Activated naive CD4-positive, alpha-beta T cell treated with anti-CD3 and anti-CD28 coated beads, Interleukin-2, amount 50 U/mL, for 24 hours (primary cell): Measurements from ENCODE around the gene RAB15.

Experiments
- H3K27ac Mint-ChIP-seq: one replicate; pipeline ENCODE4 v1.8.0; 2021; ENCODE audit warnings: mild to moderate bottlenecking, mixed read lengths
- H3K27me3 Mint-ChIP-seq: one replicate; pipeline ENCODE4 v1.8.0; 2021; ENCODE audit warnings: mixed read lengths
- H3K36me3 Mint-ChIP-seq: one replicate; pipeline ENCODE4 v1.8.0; 2021; ENCODE audit warnings: mixed read lengths
- H3K4me1 Mint-ChIP-seq: one replicate; pipeline ENCODE4 v1.8.0; 2021; ENCODE audit warnings: mixed read lengths
- H3K4me3 Mint-ChIP-seq: one replicate; pipeline ENCODE4 v1.8.0; 2021; ENCODE audit warnings: mild to moderate bottlenecking, mixed read lengths
- H3K9me3 Mint-ChIP-seq: one replicate; pipeline ENCODE4 v1.8.0; 2021; ENCODE audit warnings: mixed read lengths

Gene RAB15

GRCh38 chr14:64997108-64997794, 25.1 kb upstream of the RAB15 start:
- Mint-ChIP-seq H3K27ac (no peak overlapping the region), H3K4me3 (no peak overlapping the region), H3K4me1 (peaks cover 24% of the 10 kb centered on the region), H3K36me3 (peaks cover 8% of the 10 kb centered on the region), H3K27me3 (no peaks in the 10 kb centered on the region), H3K9me3 (no peaks in the 10 kb centered on the region)

- Mint-ChIP-seq H3K4me1 (peaks cover 30% of the 10 kb centered on the region), H3K27ac (no peak overlapping the region), H3K36me3 (peaks cover 6% of the 10 kb centered on the region), H3K9me3 (no peaks in the 10 kb centered on the region), H3K4me3 (no peak overlapping the region), H3K27me3 (no peaks in the 10 kb centered on the region)
Measured at GRCh38 chr14:64995291-64995690, 23.2 kb upstream of the RAB15 start.

DNA sequence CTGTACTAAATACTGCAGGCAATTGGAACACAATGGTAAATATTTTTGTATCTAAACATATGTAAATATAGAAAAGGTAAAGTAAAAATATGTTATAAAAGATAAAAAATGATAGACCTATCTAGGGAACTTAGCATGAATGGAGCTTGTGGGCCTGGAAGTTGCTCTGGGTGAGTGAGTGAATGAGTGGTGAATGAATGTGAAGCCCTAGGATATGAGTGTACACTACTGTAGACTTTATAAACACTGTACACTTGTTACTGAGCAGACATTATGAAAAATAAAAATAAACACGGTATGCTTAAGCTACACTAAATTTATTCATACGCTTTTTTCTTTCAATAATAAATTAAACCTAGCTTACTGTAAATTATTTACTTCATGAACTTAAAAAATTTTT, 22.4 kb upstream of the RAB15 start:
- Mint-ChIP-seq H3K36me3 (peaks cover 6% of the 10 kb centered on the region), H3K27me3 (no peaks in the 10 kb centered on the region), H3K4me1 (peaks cover 38% of the 10 kb centered on the region), H3K27ac (no peak overlapping the region), H3K4me3 (no peak overlapping the region), H3K9me3 (no peaks in the 10 kb centered on the region)

GRCh38 chr14:64993266-64993930, 21.3 kb upstream of the RAB15 start:
- Mint-ChIP-seq H3K27me3 (no peaks in the 10 kb centered on the region), H3K36me3 (peaks cover 6% of the 10 kb centered on the region), H3K9me3 (no peaks in the 10 kb centered on the region), H3K4me1 (peaks cover 40% of the 10 kb centered on the region), H3K4me3 (no peak overlapping the region), H3K27ac (no peak overlapping the region)

DNA sequence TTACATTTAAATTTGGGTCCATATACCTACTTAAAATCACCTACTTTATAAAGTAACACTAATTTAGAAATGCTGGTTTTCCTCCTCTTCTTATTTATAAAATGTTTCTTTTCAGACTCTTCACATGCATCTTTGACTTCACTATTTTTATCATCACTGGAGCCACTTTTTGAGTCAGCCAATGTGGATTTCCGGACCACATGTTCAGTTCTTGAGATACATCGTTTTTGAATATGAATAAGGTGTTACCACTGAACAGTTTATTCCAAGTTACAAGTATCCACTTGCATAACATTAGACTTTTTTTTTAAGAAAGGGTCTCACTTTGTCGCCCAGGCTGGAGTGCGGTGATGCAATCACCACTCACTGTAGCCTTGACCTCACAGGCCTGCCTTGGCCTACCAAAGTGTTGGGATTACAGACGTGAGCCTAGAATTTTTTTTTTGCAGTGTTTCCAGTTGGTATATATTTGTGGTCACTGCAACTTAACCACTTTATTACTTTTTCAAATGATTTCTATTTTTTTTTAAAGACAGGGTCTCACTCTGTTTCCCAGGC, 20.3 kb upstream of the RAB15 start:
- peaks cover 41% of the 10 kb centered on the region for H3K4me1 Mint-ChIP-seq
- H3K4me3 Mint-ChIP-seq, result no peak overlapping the region
- no peaks in the 10 kb centered on the region for H3K9me3 Mint-ChIP-seq
- H3K36me3 Mint-ChIP-seq, result peaks cover 6% of the 10 kb centered on the region
- no peaks in the 10 kb centered on the region for H3K27me3 Mint-ChIP-seq
- H3K27ac Mint-ChIP-seq, result no peak overlapping the region

DNA sequence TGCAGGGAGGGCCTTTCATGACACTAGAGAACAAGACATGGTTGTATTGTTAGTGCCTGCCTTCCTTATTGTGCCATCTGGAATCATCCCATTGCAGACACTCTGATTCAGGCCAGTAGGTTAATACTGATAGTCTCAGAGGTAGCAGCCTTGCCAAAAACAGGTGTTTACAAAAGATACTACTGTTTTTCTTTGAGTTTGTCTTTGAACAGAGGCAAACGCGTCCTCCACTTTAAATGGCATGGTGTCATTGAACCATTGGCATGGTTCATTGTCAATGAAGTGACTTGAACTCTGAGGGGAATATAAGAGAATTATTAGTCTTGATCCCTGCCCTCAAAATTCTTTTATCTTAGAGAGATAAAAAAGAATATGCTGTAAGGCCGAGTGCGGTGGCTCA, 18.8 kb upstream of the RAB15 start:
- H3K4me1 Mint-ChIP-seq, result peaks cover 53% of the 10 kb centered on the region
- no peak overlapping the region for H3K27ac Mint-ChIP-seq
- H3K4me3 Mint-ChIP-seq, result no peak overlapping the region
- no peaks in the 10 kb centered on the region for H3K27me3 Mint-ChIP-seq
- H3K9me3 Mint-ChIP-seq, result no peaks in the 10 kb centered on the region
- peaks cover 3% of the 10 kb centered on the region for H3K36me3 Mint-ChIP-seq

DNA sequence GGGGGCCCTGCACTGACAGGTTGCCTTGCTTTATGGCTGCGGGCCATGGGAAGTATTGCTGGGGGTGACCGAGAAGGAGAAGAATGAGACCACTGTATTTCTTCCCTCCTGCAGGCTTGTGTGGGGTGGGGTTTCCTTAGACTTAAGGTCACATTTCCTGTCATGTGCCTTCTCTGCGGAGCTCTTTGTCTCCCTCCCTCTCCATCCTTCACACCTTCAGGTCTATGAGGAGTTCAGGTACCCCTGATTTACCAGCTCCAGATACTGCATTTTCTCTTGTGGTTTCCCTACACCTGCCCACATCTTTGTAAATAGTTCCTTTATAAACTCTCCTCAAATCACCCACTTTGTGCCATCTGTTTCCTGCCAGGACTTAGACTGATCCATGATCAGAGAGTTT, 18.2 kb upstream of the RAB15 start:
- Mint-ChIP-seq H3K27ac (peak overlapping the region; percentile 26), H3K9me3 (no peaks in the 10 kb centered on the region), H3K4me3 (no peak overlapping the region), H3K36me3 (peaks cover 3% of the 10 kb centered on the region), H3K4me1 (peaks cover 55% of the 10 kb centered on the region), H3K27me3 (no peaks in the 10 kb centered on the region)

- no peaks in the 10 kb centered on the region for H3K27me3 Mint-ChIP-seq
Measured at GRCh38 chr14:64987438-64987767, 15.3 kb upstream of the RAB15 start.

GRCh38 chr14:64986648-64987437, 14.7 kb upstream of the RAB15 start, which contains the start of gene FNTB:
FNTB (plus strand) TSS chr14:64986895; CDS start chr14:64986954, 59 bp downstream.
- Mint-ChIP-seq H3K27me3 (no peaks in the 10 kb centered on the region), H3K36me3 (no peaks in the 10 kb centered on the region), H3K4me3 (peak within 1 kb of the TSS; percentile 93), H3K27ac (peak within 1 kb of the TSS; percentile 99), H3K4me1 (peaks cover 54% of the 10 kb centered on the region), H3K9me3 (no peaks in the 10 kb centered on the region)

More at GRCh38 chr14:64987438-64987767, 15.3 kb upstream of the RAB15 start:
- no peaks in the 10 kb centered on the region for H3K36me3 Mint-ChIP-seq
- H3K9me3 Mint-ChIP-seq, result no peaks in the 10 kb centered on the region
- H3K27ac Mint-ChIP-seq, result peak overlapping the region; percentile 99
- H3K4me3 Mint-ChIP-seq, result peak overlapping the region; percentile 93
- peaks cover 58% of the 10 kb centered on the region for H3K4me1 Mint-ChIP-seq

GRCh38 chr14:64983439-64984310, 11.5 kb upstream of the RAB15 start:
- Mint-ChIP-seq H3K36me3 (no peaks in the 10 kb centered on the region), H3K4me1 (peaks cover 31% of the 10 kb centered on the region), H3K27ac (no peak overlapping the region), H3K27me3 (no peaks in the 10 kb centered on the region), H3K9me3 (no peaks in the 10 kb centered on the region), H3K4me3 (peak overlapping the region; percentile 75)

DNA sequence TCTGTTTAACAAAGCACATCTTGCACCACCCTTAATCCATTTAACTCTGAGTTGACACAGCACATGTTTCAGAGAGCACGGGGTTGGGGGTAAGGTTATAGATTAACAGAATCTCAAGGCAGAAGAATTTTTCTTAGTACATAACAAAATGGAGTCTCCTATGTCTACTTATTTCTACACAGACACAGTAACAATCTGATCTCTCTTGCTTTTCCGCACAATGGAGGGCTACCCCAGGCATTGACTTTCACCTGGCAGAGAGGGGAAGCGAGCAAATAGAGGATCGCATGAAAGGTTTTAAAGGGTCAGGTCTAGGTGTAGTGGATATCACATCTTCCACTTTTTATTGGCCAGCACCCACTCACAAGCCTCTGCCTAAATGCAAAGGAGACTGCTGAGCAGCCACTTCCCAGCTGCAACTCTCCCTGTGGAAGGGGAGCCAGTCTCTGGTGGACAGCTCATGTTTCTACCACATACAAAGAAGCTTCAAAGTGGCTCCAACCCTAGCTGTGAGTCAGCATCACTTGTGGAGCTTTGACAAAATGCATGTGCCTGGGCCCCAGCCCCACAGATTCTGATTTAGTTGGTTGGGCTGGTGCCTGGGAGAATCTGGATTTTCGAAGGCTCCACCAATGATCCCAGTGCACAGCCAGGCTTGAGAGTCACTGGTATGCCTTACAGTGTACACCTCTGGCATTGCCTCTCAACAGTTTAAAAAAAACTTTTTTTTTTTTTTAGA, 7.4 kb upstream of the RAB15 start:
- Mint-ChIP-seq H3K4me1 (peaks cover 8% of the 10 kb centered on the region), H3K4me3 (no peak overlapping the region), H3K36me3 (no peaks in the 10 kb centered on the region), H3K27ac (no peak overlapping the region), H3K9me3 (no peaks in the 10 kb centered on the region), H3K27me3 (no peaks in the 10 kb centered on the region)

- Mint-ChIP-seq H3K36me3 (no peaks in the 10 kb centered on the region), H3K4me1 (peaks cover 8% of the 10 kb centered on the region), H3K27me3 (no peaks in the 10 kb centered on the region), H3K9me3 (no peaks in the 10 kb centered on the region), H3K27ac (no peak overlapping the region), H3K4me3 (no peak overlapping the region)
Measured at GRCh38 chr14:64974563-64974962, 2.4 kb upstream of the RAB15 start.

DNA sequence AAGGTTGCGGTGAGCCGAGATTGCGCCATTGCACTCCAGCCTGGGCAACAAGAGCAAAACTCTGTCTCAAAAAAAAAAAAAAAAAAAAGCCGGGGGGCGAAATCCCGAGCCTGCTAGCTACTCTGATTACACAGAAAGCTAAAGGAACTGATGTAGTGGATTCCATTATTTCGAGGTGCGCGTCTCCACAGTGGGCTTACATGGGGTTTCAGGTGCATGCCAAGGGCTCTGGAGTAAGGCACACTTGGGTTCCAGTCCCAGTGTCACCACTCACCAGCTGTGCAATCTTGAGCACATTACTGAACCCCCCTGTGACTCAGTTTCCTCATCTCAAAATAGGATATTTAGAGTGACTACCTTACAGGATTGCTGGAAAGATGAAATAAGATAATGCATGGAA, 1.7 kb upstream of the RAB15 start:
- peaks cover 8% of the 10 kb centered on the region for H3K4me1 Mint-ChIP-seq
- no peak overlapping the region for H3K27ac Mint-ChIP-seq
- no peaks in the 10 kb centered on the region for H3K9me3 Mint-ChIP-seq
- H3K36me3 Mint-ChIP-seq, result no peaks in the 10 kb centered on the region
- H3K4me3 Mint-ChIP-seq, result no peak overlapping the region
- no peaks in the 10 kb centered on the region for H3K27me3 Mint-ChIP-seq

DNA sequence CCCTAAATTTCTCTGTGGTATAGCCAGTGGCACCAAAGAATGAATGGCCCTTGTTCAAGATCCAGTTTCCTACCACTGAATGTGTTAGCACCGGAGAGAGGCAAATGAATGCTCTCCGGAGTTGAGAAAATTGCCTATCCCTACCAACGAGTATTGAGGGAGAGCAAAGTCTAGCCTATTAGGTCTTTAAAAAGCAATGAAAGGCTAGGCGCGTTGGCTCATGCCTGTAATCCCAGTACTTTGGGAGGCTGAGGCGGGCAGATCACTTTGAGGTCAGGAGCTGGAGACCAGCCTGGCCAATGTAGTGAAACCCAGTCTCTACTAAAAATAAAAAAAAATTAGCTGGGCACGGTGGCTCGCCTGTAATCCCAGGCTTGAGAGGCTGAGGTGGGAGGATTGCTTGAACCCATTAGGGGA, 898 bp upstream of the RAB15 start:
- H3K27me3 Mint-ChIP-seq, result no peaks in the 10 kb centered on the region
- peaks cover 14% of the 10 kb centered on the region for H3K4me1 Mint-ChIP-seq
- H3K27ac Mint-ChIP-seq, result no peak overlapping the region
- no peaks in the 10 kb centered on the region for H3K9me3 Mint-ChIP-seq
- H3K36me3 Mint-ChIP-seq, result no peaks in the 10 kb centered on the region
- H3K4me3 Mint-ChIP-seq, result peak overlapping the region; percentile 84
